ENCODE results near the gene SUZ12. TPM values are rescaled to one million over a fixed set of nuclear protein-coding genes. Genes with fewer than 3 reads are reported as not detected.
"Not testable (repeated sequence)": the region's sequence is repeated elsewhere in the genome, so short reads cannot be mapped to it uniquely, and the experiment has no call there.

SUZ12 gene
- polyA plus RNA-seq, 1 donor from 2014 or later = 42.1 TPM

- Histone ChIP-seq H3K79me2 (replicated peaks; ENCODE audit: insufficient read depth, low read length) (no peaks in the 10 kb centered on the region), H2AFZ (ENCODE audit: low read depth, low read length) (no peak overlapping the region), H4K20me1 (ENCODE audit: insufficient read depth) (no peaks in the 10 kb centered on the region), H3K9me3 (ENCODE audit: low read length) (no peaks in the 10 kb centered on the region), H3K27ac (ENCODE audit: low read length) (no peak overlapping the region), H3K36me3 (ENCODE audit: insufficient read depth, low read length) (no peaks in the 10 kb centered on the region), H3F3A (ENCODE audit: insufficient read depth, low read length, poor library complexity, severe bottlenecking) (no peaks in the 10 kb centered on the region), H3K4me2 (ENCODE audit: low read length) (no peak overlapping the region), H3K4me3 (ENCODE audit: low read length) (no peak overlapping the region), H3K27me3 (ENCODE audit: insufficient read depth, low read depth, low read length) (no peaks in the 10 kb centered on the region), H3K9me2 (ENCODE audit: insufficient read depth, low read length) (no peaks in the 10 kb centered on the region), H3K9ac (ENCODE audit: low read length) (no peak overlapping the region)
- TF ChIP-seq TAF1 (IDR thresholded peaks at IDR 0.05; ENCODE audit: low read depth) = no peak
Observed at GRCh38 chr17:31916491-31917064, 20.2 kb upstream of the SUZ12 start.

GRCh38 chr17:31917065-31917529, 19.7 kb upstream of the SUZ12 start:
- Histone ChIP-seq H3F3A (ENCODE audit: insufficient read depth, low read length, poor library complexity, severe bottlenecking) (no peaks in the 10 kb centered on the region), H3K4me2 (ENCODE audit: low read length) (no peak overlapping the region), H3K9ac (ENCODE audit: low read length) (no peak overlapping the region), H3K9me2 (ENCODE audit: insufficient read depth, low read length) (no peaks in the 10 kb centered on the region), H3K9me3 (ENCODE audit: low read length) (no peaks in the 10 kb centered on the region), H3K4me3 (ENCODE audit: low read length) (no peak overlapping the region), H4K20me1 (ENCODE audit: insufficient read depth) (no peaks in the 10 kb centered on the region), H3K79me2 (replicated peaks; ENCODE audit: insufficient read depth, low read length) (no peaks in the 10 kb centered on the region), H3K27me3 (ENCODE audit: insufficient read depth, low read depth, low read length) (no peaks in the 10 kb centered on the region), H3K36me3 (ENCODE audit: insufficient read depth, low read length) (no peaks in the 10 kb centered on the region), H2AFZ (ENCODE audit: low read depth, low read length) (no peak overlapping the region), H3K27ac (ENCODE audit: low read length) (no peak overlapping the region)
- no peak for TF ChIP-seq RAD21 (conservative IDR thresholded peaks at IDR 0.05)
- TF ChIP-seq EZH2 (IDR thresholded peaks at IDR 0.05; ENCODE audit: borderline replicate concordance, insufficient read depth, low read length, poor library complexity, severe bottlenecking) = no peak
- no peak for TF ChIP-seq TAF1 (IDR thresholded peaks at IDR 0.05; ENCODE audit: low read depth)
- no peak for TF ChIP-seq MXI1 (conservative IDR thresholded peaks at IDR 0.05; ENCODE audit: poor library complexity, severe bottlenecking)
- TF ChIP-seq SMC3 (conservative IDR thresholded peaks at IDR 0.05; ENCODE audit: poor library complexity) = no peak
- no peak for TF ChIP-seq POLR2AphosphoS5 (IDR thresholded peaks at IDR 0.05)
- TF ChIP-seq CTCF (IDR thresholded peaks at IDR 0.05; ENCODE audit: poor library complexity, severe bottlenecking) = no peak
- TF ChIP-seq EP300 (conservative IDR thresholded peaks at IDR 0.05; ENCODE audit: poor library complexity, severe bottlenecking) = no peak
- TF ChIP-seq REST (IDR thresholded peaks at IDR 0.05; ENCODE audit: borderline replicate concordance) = no peak

- not testable (repeated sequence) for H2AFZ ChIP-seq (ENCODE audit: low read depth, low read length); H3K27me3 ChIP-seq (ENCODE audit: insufficient read depth, low read depth, low read length); H3F3A ChIP-seq (ENCODE audit: insufficient read depth, low read length, poor library complexity, severe bottlenecking); H3K4me3 ChIP-seq (ENCODE audit: low read length); H3K9me2 ChIP-seq (ENCODE audit: insufficient read depth, low read length); H3K9ac ChIP-seq (ENCODE audit: low read length); H3K4me2 ChIP-seq (ENCODE audit: low read length); H3K27ac ChIP-seq (ENCODE audit: low read length); H3K36me3 ChIP-seq (ENCODE audit: insufficient read depth, low read length); H3K9me3 ChIP-seq (ENCODE audit: low read length); H3K79me2 ChIP-seq (replicated peaks; ENCODE audit: insufficient read depth, low read length); H4K20me1 ChIP-seq (ENCODE audit: insufficient read depth)
Observed at GRCh38 chr17:31917721-31918120, 19.1 kb upstream of the SUZ12 start.

Measured in neural cell (in vitro differentiated cells).